MCF 10A (cell line): ENCODE measurements around the gene KIDINS220. TPM values are rescaled to one million over a fixed set of nuclear protein-coding genes. Genes with fewer than 3 reads are reported as not detected.

Experiments
- Bru-seq: library from RNA; stranded (reverse); fragments of 400-500 nt; gene quantifications from one replicate; lab custom pipeline; 2021; lab: Mats Ljungman, UMichigan
- BruChase-seq, 2 experiments: library from RNA; stranded (reverse); fragments of 400-500 nt; gene quantifications; one replicate each; lab custom pipeline; 2021; lab: Mats Ljungman, UMichigan
- BruUV-seq: library from RNA; stranded (reverse); fragments of 400-500 nt; replicated peaks from 2 replicates; lab custom pipeline; 2021; lab: Mats Ljungman, UMichigan
- CTCF ChIA-PET: fragments of 300-600 bp; sonication (Branson Sonifier 250); formaldehyde crosslinking; extraction: SDS; loops from one replicate; lab custom pipeline; 2021; ENCODE audit warnings: antibody characterized with exemption, inconsistent platforms; lab: Yijun Ruan, JAX
- POLR2A ChIA-PET: fragments of 300-600, 350-650 bp; sonication (Branson Sonifier 250); formaldehyde crosslinking; extraction: SDS; loops from one replicate; lab custom pipeline; 2020; ENCODE audit warnings: antibody characterized with exemption, inconsistent platforms; lab: Yijun Ruan, JAX
- DNase-seq: peaks from one replicate; pipeline ENCODE4 v3.0.0-alpha.2; 2018; ENCODE audit not compliant: unreplicated experiment
- H3K27ac Mint-ChIP-seq: one replicate; pipeline ENCODE4 v1.8.0; 2022; ENCODE audit warnings: mild to moderate bottlenecking, low read depth, mixed read lengths; ENCODE audit not compliant: unreplicated experiment
- H3K27me3 Mint-ChIP-seq: one replicate; pipeline ENCODE4 v1.8.0; 2022; ENCODE audit warnings: mixed read lengths; ENCODE audit not compliant: insufficient read depth, unreplicated experiment
- H3K36me3 Mint-ChIP-seq: one replicate; pipeline ENCODE4 v1.8.0; 2022; ENCODE audit warnings: mild to moderate bottlenecking, moderate library complexity, mixed read lengths; ENCODE audit not compliant: insufficient read depth, unreplicated experiment
- H3K4me1 Mint-ChIP-seq: one replicate; pipeline ENCODE4 v1.8.0; 2022; ENCODE audit warnings: mixed read lengths; ENCODE audit not compliant: insufficient read depth, unreplicated experiment
- H3K4me3 Mint-ChIP-seq: one replicate; pipeline ENCODE4 v1.8.0; 2022; ENCODE audit warnings: mild to moderate bottlenecking, moderate library complexity, mixed read lengths; ENCODE audit not compliant: unreplicated experiment
- H3K9me3 Mint-ChIP-seq: one replicate; pipeline ENCODE4 v1.8.0; 2022; ENCODE audit warnings: mixed read lengths; ENCODE audit not compliant: unreplicated experiment
- intact Hi-C: fragments of 100-400 bp; cut with micrococcal nuclease; formaldehyde crosslinking; loops from 2 replicates; pipeline ENCODE4 v1.14.1; 2022
- long read RNA-seq: library from polyadenylated mRNA; stranded (forward); transcript quantifications from one replicate; pipeline ENCODE4 v2.0.0, GENCODE V29; 2022
- total RNA-seq: library from RNA; stranded (reverse); gene quantifications from 2 replicates; pipeline ENCODE4 v1.2.3, GENCODE V29; 2022
- TF ChIP-seq, protein P1 (sequence below): fragments of 200-600 bp; IDR thresholded peaks from one replicate; pipeline ENCODE4 v1.8.0; 2022; ENCODE audit warnings: antibody characterized with exemption, mild to moderate bottlenecking; ENCODE audit not compliant: unreplicated experiment

The KIDINS220 gene
- total RNA-seq, result 41.8 and 42.3 TPM in 2 replicates
- percentile 76 among the genes with signal in this experiment for Bru-seq, nascent RNA
- percentile 86 among the genes with signal in this experiment for BruChase-seq, experiment 1, labeled RNA remaining after a 6-hour chase
- percentile 78 among the genes with signal in this experiment for BruChase-seq, experiment 2, labeled RNA remaining after a 2-hour chase
- long read RNA-seq, full-length matches to known transcripts, result 1 of 79 reads
- long read RNA-seq, partial matches to known transcripts, result 14 of 79 reads
- long read RNA-seq, other reads (novel, unspliced or antisense), result 64 of 79 reads

- POLR2A ChIA-PET, result interaction anchor here (0.5 to 2.5 kb wide), 14 partner anchors 11 to 1722 kb away, joined by 3 to 36 read pairs (median 4); no protein-coding TSS in a partner anchor
- intact Hi-C loops, result loop anchor here (2.0 kb wide), 1 partner anchor 32 kb away; no protein-coding TSS in a partner anchor
- Mint-ChIP-seq H3K27me3 (no peaks in the 10 kb centered on the region), H3K9me3 (no peaks in the 10 kb centered on the region), H3K36me3 (no peaks in the 10 kb centered on the region), H3K4me1 (peaks cover 23% of the 10 kb centered on the region), H3K4me3 (peak within 1 kb of the TSS; percentile 91), H3K27ac (peak within 1 kb of the TSS; percentile 97)
- TSS peak; percentile 38 for BruUV-seq
- TF ChIP-seq, protein P1, sequence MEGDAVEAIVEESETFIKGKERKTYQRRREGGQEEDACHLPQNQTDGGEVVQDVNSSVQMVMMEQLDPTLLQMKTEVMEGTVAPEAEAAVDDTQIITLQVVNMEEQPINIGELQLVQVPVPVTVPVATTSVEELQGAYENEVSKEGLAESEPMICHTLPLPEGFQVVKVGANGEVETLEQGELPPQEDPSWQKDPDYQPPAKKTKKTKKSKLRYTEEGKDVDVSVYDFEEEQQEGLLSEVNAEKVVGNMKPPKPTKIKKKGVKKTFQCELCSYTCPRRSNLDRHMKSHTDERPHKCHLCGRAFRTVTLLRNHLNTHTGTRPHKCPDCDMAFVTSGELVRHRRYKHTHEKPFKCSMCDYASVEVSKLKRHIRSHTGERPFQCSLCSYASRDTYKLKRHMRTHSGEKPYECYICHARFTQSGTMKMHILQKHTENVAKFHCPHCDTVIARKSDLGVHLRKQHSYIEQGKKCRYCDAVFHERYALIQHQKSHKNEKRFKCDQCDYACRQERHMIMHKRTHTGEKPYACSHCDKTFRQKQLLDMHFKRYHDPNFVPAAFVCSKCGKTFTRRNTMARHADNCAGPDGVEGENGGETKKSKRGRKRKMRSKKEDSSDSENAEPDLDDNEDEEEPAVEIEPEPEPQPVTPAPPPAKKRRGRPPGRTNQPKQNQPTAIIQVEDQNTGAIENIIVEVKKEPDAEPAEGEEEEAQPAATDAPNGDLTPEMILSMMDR, result no peak
- peak; percentile 86 for DNase-seq
- CTCF ChIA-PET, result interaction anchor here (0.8 to 2.0 kb wide), 4 partner anchors 14 to 305 kb away, joined by 3 to 6 read pairs (median 4); no protein-coding TSS in a partner anchor
Measured at GRCh38 chr2:8836971-8837794, at the start of gene KIDINS220. TSS of gene KIDINS220 (minus strand) at chr2:8837613. CDS start at chr2:8827093, 10,520 bp downstream.

DNA sequence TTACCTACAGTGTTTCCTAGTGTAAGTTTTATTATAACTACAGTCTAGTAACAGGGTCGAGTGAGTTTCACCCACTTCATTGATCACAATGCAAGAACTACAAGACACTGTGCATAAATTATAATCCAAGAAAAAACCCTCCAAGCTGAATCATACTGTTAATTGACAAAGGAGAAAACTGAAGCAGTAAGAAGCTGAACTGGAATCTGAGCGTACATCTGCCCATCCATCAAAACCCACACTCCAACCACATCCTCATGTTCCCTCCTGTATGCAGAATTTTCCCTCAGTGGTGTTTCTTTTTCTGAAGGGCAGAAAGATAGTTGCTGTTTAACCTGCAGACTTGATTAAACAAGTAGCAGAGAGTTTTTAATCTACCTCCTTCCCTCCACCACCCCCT lies 49.5 kb upstream of the KIDINS220 start:
- no peaks in the 10 kb centered on the region for H3K4me1 Mint-ChIP-seq
- H3K27ac Mint-ChIP-seq, result no peak overlapping the region
- no peak overlapping the region for H3K4me3 Mint-ChIP-seq
- ChIA-PET POLR2A (no interaction called here), CTCF (no interaction called here)
- intact Hi-C loops, result no loop called here
- no TSS peak for BruUV-seq
- H3K9me3 Mint-ChIP-seq, result no peaks in the 10 kb centered on the region
- no peak for DNase-seq
- TF ChIP-seq, protein P1, result no peak
- no peaks in the 10 kb centered on the region for H3K36me3 Mint-ChIP-seq
- H3K27me3 Mint-ChIP-seq, result no peaks in the 10 kb centered on the region

DNA sequence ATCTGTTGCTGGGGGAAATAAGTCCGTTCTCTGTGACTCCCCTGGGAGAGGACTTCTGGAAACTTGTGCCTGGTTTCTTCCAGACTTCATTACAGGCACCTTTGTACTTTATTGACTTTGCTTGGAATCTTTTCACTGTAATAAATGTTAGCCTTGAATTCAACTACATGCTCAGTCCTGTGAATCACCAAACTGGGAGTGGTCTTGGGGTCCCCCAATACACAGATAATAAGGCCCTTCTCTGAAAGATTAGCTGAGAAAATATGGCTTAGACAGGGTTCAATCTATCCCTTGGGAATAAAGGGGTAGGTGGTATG lies 48.7 kb upstream of the KIDINS220 start:
- ChIA-PET CTCF (no interaction called here), POLR2A (no interaction called here)
- TF ChIP-seq, protein P1, result no peak
- intact Hi-C loops, result no loop called here
- no peak overlapping the region for H3K4me3 Mint-ChIP-seq
- H3K36me3 Mint-ChIP-seq, result peaks cover 4% of the 10 kb centered on the region
- no peaks in the 10 kb centered on the region for H3K4me1 Mint-ChIP-seq
- H3K27ac Mint-ChIP-seq, result no peak overlapping the region
- no peaks in the 10 kb centered on the region for H3K27me3 Mint-ChIP-seq
- no TSS peak for BruUV-seq
- H3K9me3 Mint-ChIP-seq, result no peaks in the 10 kb centered on the region
- DNase-seq, result no peak
